SK-N-SH (cell line): ENCODE measurements around the gene PRDM15. TPM values are rescaled to one million over a fixed set of nuclear protein-coding genes. Genes with fewer than 3 reads are reported as not detected.

Experiments used
- CTCF ChIA-PET: fragments of 300-600, 350-600 bp; formaldehyde crosslinking; extraction: SDS; loops from one replicate; lab custom pipeline; 2021; lab: Yijun Ruan, JAX
- POLR2A ChIA-PET: fragments of 350-600 bp; sonication (Branson Sonifier 250); formaldehyde crosslinking; extraction: SDS; loops from one replicate; lab custom pipeline; 2020; ENCODE audit warnings: antibody characterized with exemption, inconsistent platforms; lab: Yijun Ruan, JAX
- DNase-seq: peaks from one replicate; pipeline ENCODE4 v3.0.0; 2012
- H2AFZ ChIP-seq: fragments of 200-600 bp; sonication (generic); 2 replicates; pipeline ENCODE4 v1.8.1; 2016; ENCODE audit warnings: antibody characterized with exemption, mild to moderate bottlenecking, low read depth
- H3F3A ChIP-seq: fragments of 200-600 bp; sonication (generic); replicated peaks from 2 replicates; pipeline ENCODE3; 2016; ENCODE audit warnings: antibody characterized with exemption, mild to moderate bottlenecking; ENCODE audit not compliant: insufficient read depth
- H3K27ac ChIP-seq, 2 experiments: fragments of 200-500 bp in 1 of 2; fragments of 200-600 bp in 1 of 2; sonication (Bioruptor generic) in 1 of 2; sonication (generic), shearing (Covaris generic) in 1 of 2; 2 replicates each; pipeline versions ENCODE4 v1.5.1 to v1.6.1; 2014 to 2016; ENCODE audit warnings: low read depth in 2 of 2, inconsistent platforms in 1 of 2, low read length in 1 of 2, mild to moderate bottlenecking in 1 of 2, mixed read lengths in 1 of 2
- H3K27me3 ChIP-seq: fragments of 200-600 bp; sonication (generic), shearing (Covaris generic); 2 replicates; pipeline ENCODE4 v1.6.1; 2016; ENCODE audit warnings: mixed run types; ENCODE audit not compliant: insufficient read depth
- H3K36me3 ChIP-seq, 2 experiments: fragments of 200-500 bp in 1 of 2; fragments of 200-600 bp in 1 of 2; sonication (Bioruptor generic) in 1 of 2; sonication (generic) in 1 of 2; replicated peaks in 1 of 2; 2 replicates each; pipeline versions ENCODE3 to v1.5.1; 2014 to 2016; ENCODE audit warnings: low read length in 1 of 2, mild to moderate bottlenecking in 1 of 2; ENCODE audit not compliant: insufficient read depth in 2 of 2, control insufficient read depth in 1 of 2
- H3K4me1 ChIP-seq, 2 experiments: fragments of 200-500 bp in 1 of 2; fragments of 200-600 bp in 1 of 2; sonication (Bioruptor generic) in 1 of 2; sonication (generic), shearing (Covaris generic) in 1 of 2; 2 replicates each; pipeline versions ENCODE4 v1.5.1 to v1.6.1; 2014 to 2016; ENCODE audit warnings: low read depth in 1 of 2, low read length in 1 of 2, mixed run types in 1 of 2; ENCODE audit not compliant: insufficient read depth in 2 of 2, control insufficient read depth in 1 of 2
- H3K4me2 ChIP-seq: fragments of 200-600 bp; sonication (generic), shearing (Covaris generic); 2 replicates; pipeline ENCODE4 v1.6.1; 2017; ENCODE audit warnings: mixed run types
- H3K4me3 ChIP-seq, 2 experiments: fragments of 200-500 bp in 1 of 2; fragments of 200-600 bp in 1 of 2; sonication (Bioruptor generic) in 1 of 2; sonication (generic), shearing (Covaris generic) in 1 of 2; 2 replicates each; pipeline versions ENCODE4 v1.5.1 to v1.8.1; 2014 to 2016; ENCODE audit warnings: low read depth in 2 of 2, inconsistent platforms in 1 of 2, low read length in 1 of 2, mild to moderate bottlenecking in 1 of 2, mixed read lengths in 1 of 2, moderate library complexity in 1 of 2
- H3K79me2 ChIP-seq: fragments of 200-600 bp; sonication (generic); 2 replicates; pipeline ENCODE4 v1.8.1; 2017; ENCODE audit warnings: mild to moderate bottlenecking; ENCODE audit not compliant: insufficient read depth
- H3K9ac ChIP-seq: fragments of 200-600 bp; sonication (generic); 2 replicates; pipeline ENCODE4 v1.6.1; 2017; ENCODE audit warnings: mixed run types
- H3K9me2 ChIP-seq: fragments of 200-600 bp; sonication (generic); 2 replicates; pipeline ENCODE4 v1.6.1; 2017; ENCODE audit warnings: mixed run types
- H3K9me3 ChIP-seq: fragments of 200-600 bp; sonication (generic); 2 replicates; pipeline ENCODE4 v1.6.1; 2017; ENCODE audit warnings: mixed run types, mild to moderate bottlenecking, moderate library complexity
- H4K20me1 ChIP-seq: fragments of 200-600 bp; sonication (generic); 2 replicates; pipeline ENCODE4 v1.6.1; 2017; ENCODE audit warnings: mild to moderate bottlenecking, mixed run types; ENCODE audit not compliant: insufficient read depth
- ELF1 ChIP-seq: IDR thresholded peaks from 2 replicates; pipeline ENCODE4 v1.4.0; 2012
- EZH2phosphoT487 ChIP-seq: fragments of 200-600 bp; sonication (generic); IDR thresholded peaks from 2 replicates; pipeline ENCODE4 v1.6.1; 2017; ENCODE audit warnings: low read depth, mixed run types, mild to moderate bottlenecking, antibody characterized with exemption, moderate library complexity, borderline replicate concordance
- FOXJ3 ChIP-seq: sonication (generic); formaldehyde crosslinking; IDR thresholded peaks from 2 replicates; pipeline ENCODE4 v1.5.1; 2020; ENCODE audit warnings: mild to moderate bottlenecking, missing genetic modification reagents
- GABPA ChIP-seq: IDR thresholded peaks from 2 replicates; pipeline ENCODE4 v1.4.0; 2012; ENCODE audit warnings: low read depth, mild to moderate bottlenecking
- GATA2 ChIP-seq: sonication (generic); formaldehyde crosslinking; IDR thresholded peaks from 2 replicates; pipeline ENCODE4 v1.5.0; 2020; ENCODE audit warnings: mild to moderate bottlenecking, missing genetic modification reagents
- NFIC ChIP-seq: IDR thresholded peaks from 2 replicates; pipeline ENCODE4 v1.4.0; 2012; ENCODE audit warnings: borderline replicate concordance
- RAD21 ChIP-seq: IDR thresholded peaks from 2 replicates; pipeline ENCODE4 v1.6.1; 2012; ENCODE audit warnings: mild to moderate bottlenecking, low read length
- SIN3A ChIP-seq: IDR thresholded peaks from 2 replicates; pipeline ENCODE4 v1.6.1; 2012; ENCODE audit warnings: low read depth, mild to moderate bottlenecking, low read length, moderate library complexity, borderline replicate concordance
- SMC3 ChIP-seq: IDR thresholded peaks from 2 replicates; pipeline ENCODE4 v1.6.1; 2012; ENCODE audit warnings: low read depth, low read length, improper control_type of control experiment
- TCF12 ChIP-seq: IDR thresholded peaks from 2 replicates; pipeline ENCODE4 v1.4.0; 2012
- YY1 ChIP-seq: IDR thresholded peaks from 2 replicates; pipeline ENCODE4 v1.4.0; 2012; ENCODE audit warnings: low read depth, mild to moderate bottlenecking
- WGBS: methylation state at CpG from one replicate; pipeline ENCODE4 v1.1.6; 2017; ENCODE audit warnings: low lambda C conversion rate; 5-methylcytosine and 5-hydroxymethylcytosine counted together
- polyA plus RNA-seq, 3 experiments: library from polyadenylated mRNA; depleted of rRNA; stranded (reverse); fragments of >200 nt; gene quantifications; 2 replicates each; pipeline ENCODE4 v1.2.3, GENCODE V29; 2012
- TF ChIP-seq, protein P1 (sequence below): IDR thresholded peaks from 2 replicates; pipeline ENCODE4; 2012
- TF ChIP-seq, protein P2 (sequence below): IDR thresholded peaks from 2 replicates; pipeline ENCODE4 v1.4.0; 2012; ENCODE audit warnings: low read depth, borderline replicate concordance
- TF ChIP-seq, protein P3 (sequence below): IDR thresholded peaks from 2 replicates; pipeline ENCODE4 v1.4.0; 2012; ENCODE audit warnings: low read depth, borderline replicate concordance

PRDM15 gene
- polyA plus RNA-seq, 1 of the 3 experiments (the other 2 are of a cell fraction), result 7.0 TPM

DNA sequence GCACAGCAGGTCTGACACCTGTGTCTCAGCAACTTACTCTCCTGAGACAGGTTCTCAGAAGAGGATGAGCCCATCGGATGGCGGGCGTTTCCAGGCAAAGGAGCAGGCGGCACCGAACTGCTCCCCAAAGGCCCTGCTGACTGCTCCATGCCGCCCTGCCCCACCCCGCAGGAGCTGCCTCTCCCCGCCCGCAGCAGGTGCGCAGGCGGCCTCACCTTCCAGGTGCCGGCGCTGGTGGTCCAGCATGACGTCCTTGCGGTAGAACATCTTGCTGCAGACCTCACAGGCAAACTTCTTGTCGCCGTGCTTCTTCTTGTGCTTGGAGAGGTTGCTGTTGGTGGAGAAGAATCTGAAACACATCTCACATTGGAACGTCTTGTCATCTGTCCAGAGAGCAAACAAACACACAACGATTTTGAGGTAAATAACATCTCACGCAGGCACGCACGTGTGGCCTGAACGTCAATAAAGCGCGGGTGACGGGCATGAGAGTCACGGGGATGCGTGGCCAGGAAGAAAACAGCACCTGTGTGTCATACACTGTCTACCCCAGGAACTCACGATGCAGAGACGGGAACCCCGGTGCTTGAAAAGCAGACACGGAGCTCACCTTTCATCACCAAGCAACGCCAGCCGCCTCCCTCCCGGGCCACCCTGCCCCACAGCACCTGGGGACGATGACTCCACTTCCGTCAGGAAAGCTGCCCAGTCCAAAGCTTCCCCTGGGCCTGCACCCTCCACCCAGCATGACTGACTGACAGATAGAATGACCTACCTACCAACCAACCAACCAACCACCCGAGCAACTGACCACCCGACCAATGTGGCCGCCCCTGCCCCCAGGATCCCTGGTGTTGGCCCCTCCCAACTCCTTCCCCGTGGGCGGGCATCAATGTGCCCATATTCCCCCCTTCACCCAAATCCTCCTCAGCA, 50.9 kb downstream of the PRDM15 start:
- H3K27me3 ChIP-seq, result no peaks in the 10 kb centered on the region
- H3K9ac ChIP-seq, result no peak overlapping the region
- no peaks in the 10 kb centered on the region for H3K9me2 ChIP-seq
- POLR2A ChIA-PET, result no interaction called here
- H3K4me3 ChIP-seq, result no peak overlapping the region
- H3K4me2 ChIP-seq, result no peak overlapping the region
- H3F3A ChIP-seq, result no peaks in the 10 kb centered on the region
- 94% methylated on average over 35 of the region's 42 CpGs for WGBS
- no peaks in the 10 kb centered on the region for H3K36me3 ChIP-seq
- no peak overlapping the region for H3K27ac ChIP-seq
- TF ChIP-seq GABPA, result no peak
- TF ChIP-seq SIN3A, result no peak
- TF ChIP-seq, protein P1, sequence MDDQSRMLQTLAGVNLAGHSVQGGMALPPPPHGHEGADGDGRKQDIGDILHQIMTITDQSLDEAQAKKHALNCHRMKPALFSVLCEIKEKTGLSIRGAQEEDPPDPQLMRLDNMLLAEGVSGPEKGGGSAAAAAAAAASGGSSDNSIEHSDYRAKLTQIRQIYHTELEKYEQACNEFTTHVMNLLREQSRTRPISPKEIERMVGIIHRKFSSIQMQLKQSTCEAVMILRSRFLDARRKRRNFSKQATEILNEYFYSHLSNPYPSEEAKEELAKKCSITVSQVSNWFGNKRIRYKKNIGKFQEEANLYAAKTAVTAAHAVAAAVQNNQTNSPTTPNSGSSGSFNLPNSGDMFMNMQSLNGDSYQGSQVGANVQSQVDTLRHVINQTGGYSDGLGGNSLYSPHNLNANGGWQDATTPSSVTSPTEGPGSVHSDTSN, result no peak
- TF ChIP-seq GATA2 (CRISPR knock-in tag), result no peak
- no peak for TF ChIP-seq TCF12
- no peak for TF ChIP-seq YY1
- no peak for TF ChIP-seq RAD21
- no peak for TF ChIP-seq NFIC
- TF ChIP-seq, protein P2, sequence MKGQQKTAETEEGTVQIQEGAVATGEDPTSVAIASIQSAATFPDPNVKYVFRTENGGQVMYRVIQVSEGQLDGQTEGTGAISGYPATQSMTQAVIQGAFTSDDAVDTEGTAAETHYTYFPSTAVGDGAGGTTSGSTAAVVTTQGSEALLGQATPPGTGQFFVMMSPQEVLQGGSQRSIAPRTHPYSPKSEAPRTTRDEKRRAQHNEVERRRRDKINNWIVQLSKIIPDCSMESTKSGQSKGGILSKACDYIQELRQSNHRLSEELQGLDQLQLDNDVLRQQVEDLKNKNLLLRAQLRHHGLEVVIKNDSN, result no peak
- TF ChIP-seq, protein P3, sequence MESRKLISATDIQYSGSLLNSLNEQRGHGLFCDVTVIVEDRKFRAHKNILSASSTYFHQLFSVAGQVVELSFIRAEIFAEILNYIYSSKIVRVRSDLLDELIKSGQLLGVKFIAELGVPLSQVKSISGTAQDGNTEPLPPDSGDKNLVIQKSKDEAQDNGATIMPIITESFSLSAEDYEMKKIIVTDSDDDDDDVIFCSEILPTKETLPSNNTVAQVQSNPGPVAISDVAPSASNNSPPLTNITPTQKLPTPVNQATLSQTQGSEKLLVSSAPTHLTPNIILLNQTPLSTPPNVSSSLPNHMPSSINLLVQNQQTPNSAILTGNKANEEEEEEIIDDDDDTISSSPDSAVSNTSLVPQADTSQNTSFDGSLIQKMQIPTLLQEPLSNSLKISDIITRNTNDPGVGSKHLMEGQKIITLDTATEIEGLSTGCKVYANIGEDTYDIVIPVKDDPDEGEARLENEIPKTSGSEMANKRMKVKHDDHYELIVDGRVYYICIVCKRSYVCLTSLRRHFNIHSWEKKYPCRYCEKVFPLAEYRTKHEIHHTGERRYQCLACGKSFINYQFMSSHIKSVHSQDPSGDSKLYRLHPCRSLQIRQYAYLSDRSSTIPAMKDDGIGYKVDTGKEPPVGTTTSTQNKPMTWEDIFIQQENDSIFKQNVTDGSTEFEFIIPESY, result no peak
- no peak for TF ChIP-seq SMC3
- no peak for TF ChIP-seq EZH2phosphoT487
- no peak for TF ChIP-seq FOXJ3
- TF ChIP-seq ELF1, result no peak
- H2AFZ ChIP-seq, result no peak overlapping the region
- no peaks in the 10 kb centered on the region for H3K79me2 ChIP-seq
- no peaks in the 10 kb centered on the region for H4K20me1 ChIP-seq
- H3K9me3 ChIP-seq, result no peaks in the 10 kb centered on the region
- H3K4me1 ChIP-seq, result no peaks in the 10 kb centered on the region
- peak; percentile 61 for DNase-seq
- CTCF ChIA-PET, result interaction anchor here (1.0 to 4.6 kb wide), 2 partner anchors 12 to 289 kb away, joined by 3 to 20 read pairs; no protein-coding TSS in a partner anchor
